Middle frontal gyrus (tissue), 1 donor: ENCODE data around the gene KIAA1210.

ENCODE experiments used
- DNase-seq: peaks from one replicate; pipeline ENCODE4 v3.0.0-alpha.2; 2015; ENCODE audit warnings: low spot score; ENCODE audit errors: extremely low spot score

Gene KIAA1210

GRCh38 chrX:119127650-119128049 lies at the start of gene KIAA1210:
TSS of gene KIAA1210 (minus strand) at chrX:119127812. CDS start at chrX:119123642, 4,170 bp downstream.
- no peak for DNase-seq

GRCh38 chrX:119177278-119177677 lies 49.7 kb upstream of the KIAA1210 start:
- no peak for DNase-seq

DNA sequence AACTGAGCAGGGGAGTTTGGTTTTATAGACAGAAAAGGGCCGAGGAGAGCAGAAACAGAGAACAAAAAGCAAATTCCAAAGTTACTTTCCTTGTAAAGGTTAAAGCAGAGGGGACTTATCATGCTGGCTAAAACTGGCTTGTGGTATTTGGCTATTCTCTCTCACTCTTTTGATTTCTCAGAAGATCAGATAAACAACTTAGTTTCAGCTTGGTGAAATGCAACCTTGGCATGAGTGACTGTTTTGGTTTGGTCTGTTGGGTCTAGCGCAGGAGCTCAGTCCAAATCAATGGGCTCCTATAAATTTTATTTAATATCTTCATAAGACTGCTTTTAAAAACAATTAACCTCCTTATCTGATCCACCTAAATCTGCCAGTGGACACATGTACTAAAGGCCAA lies 47.3 kb upstream of the KIAA1210 start:
- DNase-seq: no peak

GRCh38 chrX:119168104-119168503 lies 40.5 kb upstream of the KIAA1210 start:
- no peak for DNase-seq

- DNase-seq: no peak
These were observed 30.6 kb upstream of the KIAA1210 start for GRCh38 chrX:119158226-119158625.

DNA sequence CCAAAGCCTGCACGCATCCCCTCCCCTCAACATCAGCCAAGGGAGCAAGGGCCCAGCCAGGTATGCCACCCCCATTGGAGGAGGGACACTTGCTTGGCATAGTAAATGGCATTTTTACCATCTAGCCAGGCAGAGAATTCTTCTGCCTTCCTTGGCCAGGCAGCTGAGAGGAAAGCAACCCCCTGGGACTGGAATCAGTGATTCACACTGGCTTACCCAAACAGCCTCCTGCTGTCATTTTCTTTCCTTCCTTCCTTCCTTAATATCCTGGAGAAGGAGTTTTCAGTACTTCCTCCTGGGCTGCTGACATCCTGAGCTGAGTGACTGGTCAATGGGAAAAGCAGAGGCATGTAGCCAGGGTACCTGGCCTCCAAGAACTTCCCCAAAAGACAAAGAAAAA lies 28.6 kb upstream of the KIAA1210 start:
- no peak for DNase-seq

DNA sequence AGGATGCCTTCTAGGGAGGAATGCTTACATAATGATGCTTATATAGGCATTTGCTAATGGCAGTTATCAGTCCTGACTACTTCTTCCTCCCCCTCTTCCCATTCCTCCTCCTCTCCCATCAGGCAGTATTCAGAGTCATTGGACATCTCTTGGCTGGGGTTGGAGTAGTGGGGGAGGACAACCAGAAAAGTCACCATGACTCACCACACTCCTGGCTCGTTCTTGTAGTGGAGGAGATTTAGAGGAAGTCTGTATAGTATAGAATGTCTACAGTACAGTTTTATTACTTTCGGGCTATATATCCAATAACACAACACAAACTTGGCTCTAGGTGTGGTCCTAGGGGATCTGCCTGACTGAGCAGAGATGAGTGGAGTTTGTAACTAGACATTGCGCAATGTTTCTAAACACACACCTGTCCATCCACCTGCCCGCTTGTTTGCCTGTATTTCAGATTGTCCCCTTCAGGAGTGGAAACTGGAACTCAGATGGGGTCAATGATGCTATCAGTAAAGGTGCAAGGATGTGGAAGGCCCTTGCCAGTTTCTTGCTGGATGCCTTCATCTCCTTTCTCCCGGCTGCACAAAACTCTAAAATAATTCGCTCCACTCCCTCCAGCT lies 27.9 kb upstream of the KIAA1210 start:
- DNase-seq: no peak

DNA sequence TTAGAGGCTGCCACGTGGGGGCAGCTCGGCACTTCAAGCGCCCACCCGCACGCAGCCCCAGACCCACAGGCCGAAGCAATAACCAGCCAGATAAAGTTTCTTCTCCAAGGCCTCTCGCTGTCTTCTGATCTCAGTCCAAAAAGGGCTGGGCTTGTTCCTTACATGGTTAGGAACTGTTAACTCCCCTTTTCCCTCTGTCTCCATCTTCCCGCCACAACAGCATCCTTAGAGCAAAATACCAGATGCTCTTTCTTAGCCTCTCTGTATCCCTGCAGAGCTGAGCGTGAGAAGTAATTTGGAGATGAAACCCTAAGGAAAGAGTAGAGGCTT lies 23.4 kb upstream of the KIAA1210 start:
- DNase-seq: no peak

- no peak for DNase-seq
These were observed 22.8 kb upstream of the KIAA1210 start for GRCh38 chrX:119150163-119151050.

- no peak for DNase-seq
These were observed 19.9 kb upstream of the KIAA1210 start for GRCh38 chrX:119147486-119147885.

- DNase-seq: no peak
These were observed 17.6 kb upstream of the KIAA1210 start for GRCh38 chrX:119145241-119145653.

DNA sequence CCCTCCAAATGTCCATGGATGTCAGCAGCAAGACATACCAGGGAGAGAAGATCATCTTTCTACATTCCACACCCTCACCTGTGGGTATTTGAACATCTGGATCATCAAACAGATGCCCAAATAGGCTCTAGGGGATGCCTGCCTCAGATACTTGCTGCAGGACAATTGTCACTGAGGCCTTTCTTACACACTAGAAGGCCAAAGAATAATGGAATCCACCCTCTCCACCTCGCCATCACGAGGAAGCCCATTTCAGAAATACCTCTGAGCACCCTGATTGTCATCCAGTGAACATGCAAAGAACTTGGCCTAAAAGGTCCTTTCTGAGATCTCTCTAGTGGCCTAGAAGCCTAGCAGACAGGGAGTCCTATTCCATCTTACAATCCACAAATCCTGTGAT lies 6.9 kb upstream of the KIAA1210 start:
- no peak for DNase-seq

DNA sequence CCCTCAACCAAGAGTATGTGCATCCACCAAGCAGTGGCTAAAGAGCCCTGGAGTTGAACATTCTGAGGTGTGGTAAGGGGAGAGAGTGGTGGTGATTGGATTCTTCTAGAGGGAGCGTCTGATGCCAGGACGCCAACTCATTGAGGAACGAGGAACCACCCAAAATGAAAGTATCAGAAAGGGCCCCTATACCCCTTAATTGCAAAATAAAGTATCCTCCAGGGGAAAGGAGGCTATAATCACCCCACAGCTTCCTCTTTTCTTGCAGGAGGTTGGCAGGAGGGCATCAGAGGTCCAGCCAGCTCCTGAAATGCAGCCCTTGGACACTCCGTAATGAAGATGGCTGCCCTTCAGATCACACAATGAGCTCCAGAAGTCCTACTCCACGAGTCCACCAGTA lies 5.3 kb upstream of the KIAA1210 start:
- no peak for DNase-seq

DNA sequence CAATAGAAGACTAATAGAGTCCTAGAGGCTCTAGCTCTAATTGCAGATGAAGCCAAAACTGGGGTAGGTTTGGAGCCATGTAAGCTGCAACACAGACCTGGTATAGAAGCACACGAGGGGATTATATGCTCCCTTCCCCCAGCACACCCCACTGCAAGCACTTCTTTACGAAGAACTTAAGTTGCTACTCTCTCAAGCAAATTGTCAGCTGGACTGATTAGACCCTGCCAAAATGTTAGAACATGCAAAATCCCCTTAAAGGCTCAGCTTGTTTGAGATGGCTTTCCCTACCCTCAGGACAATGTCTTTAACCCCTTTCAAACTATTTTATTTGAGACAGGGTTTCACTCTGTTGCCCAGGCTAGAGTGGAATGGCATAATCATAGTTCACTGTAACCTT lies 4.7 kb upstream of the KIAA1210 start:
- no peak for DNase-seq

GRCh38 chrX:119130911-119131310 lies 3.3 kb upstream of the KIAA1210 start:
- DNase-seq: no peak

GRCh38 chrX:119121341-119121740 lies 6.3 kb downstream of the KIAA1210 start:
- DNase-seq: no peak

DNA sequence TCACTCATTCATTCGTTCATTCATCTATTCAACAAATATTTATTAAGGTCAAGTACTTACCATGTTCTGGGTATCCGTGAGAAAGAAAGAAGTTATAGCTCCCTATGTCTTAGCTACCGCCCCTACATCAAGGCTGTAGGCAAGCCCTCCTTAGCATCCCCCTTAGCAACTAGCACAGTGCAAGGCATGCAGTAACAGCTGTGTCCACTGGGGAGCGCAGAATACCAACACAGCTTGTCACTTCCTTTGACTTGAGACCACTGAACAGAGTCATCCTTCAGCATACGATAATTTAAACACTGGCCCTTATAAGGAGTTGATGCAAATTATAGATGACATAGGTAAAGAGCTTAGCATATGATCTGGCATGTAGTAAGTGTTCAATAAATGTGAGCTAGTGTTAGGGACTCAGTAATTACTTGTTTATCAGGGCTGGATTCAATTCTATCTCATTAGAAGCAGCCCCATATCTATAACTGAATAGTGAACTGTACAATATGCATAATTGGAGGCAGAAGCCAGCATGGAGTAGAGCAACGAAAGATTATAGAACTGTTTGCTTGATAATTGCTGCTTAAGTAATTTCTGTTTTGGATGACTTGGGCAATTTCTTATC lies 8.7 kb downstream of the KIAA1210 start:
- DNase-seq: no peak

DNA sequence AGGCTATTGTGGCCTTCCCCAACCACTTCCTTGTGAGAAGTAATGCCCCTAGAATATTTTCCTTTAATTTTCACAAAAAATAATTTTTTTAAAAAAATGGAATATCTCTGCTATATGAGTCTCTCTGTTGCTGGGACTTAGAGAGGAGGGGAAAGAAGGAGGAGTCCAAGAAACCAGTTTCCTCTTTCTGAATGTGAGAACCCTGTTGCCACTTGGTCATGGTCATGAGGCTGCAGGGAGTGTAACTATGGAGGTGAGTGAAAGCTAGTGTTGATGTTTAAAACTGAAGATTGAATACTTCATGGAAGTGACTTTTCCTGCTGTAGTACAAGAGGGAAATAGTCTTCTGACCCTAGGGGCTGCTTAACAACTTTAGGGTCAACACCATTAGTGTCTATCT lies 20.4 kb downstream of the KIAA1210 start:
- DNase-seq: no peak

GRCh38 chrX:119105826-119106225 lies 21.8 kb downstream of the KIAA1210 start:
- DNase-seq: no peak

- no peak for DNase-seq
These were observed 26.4 kb downstream of the KIAA1210 start for GRCh38 chrX:119101168-119101567.

DNA sequence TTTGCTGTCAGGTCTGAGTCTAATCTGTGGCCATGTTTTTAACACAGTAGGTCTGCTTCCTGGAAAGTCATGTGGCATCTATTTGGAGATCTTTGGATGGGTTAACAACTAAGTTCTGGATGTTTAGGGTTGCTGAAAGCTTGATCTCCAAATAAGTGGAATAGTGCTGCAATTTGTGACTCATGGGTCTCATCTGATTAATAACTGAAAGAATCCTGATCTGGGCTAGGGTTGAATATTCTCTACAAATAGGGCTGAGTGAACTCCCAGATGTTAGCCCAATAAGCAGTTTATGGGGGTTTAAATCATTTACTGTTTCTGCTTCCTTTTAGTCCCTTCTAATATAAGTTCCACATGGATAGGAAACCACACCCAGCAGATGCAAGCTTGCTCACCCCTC lies 31.7 kb downstream of the KIAA1210 start:
- DNase-seq: no peak

DNA sequence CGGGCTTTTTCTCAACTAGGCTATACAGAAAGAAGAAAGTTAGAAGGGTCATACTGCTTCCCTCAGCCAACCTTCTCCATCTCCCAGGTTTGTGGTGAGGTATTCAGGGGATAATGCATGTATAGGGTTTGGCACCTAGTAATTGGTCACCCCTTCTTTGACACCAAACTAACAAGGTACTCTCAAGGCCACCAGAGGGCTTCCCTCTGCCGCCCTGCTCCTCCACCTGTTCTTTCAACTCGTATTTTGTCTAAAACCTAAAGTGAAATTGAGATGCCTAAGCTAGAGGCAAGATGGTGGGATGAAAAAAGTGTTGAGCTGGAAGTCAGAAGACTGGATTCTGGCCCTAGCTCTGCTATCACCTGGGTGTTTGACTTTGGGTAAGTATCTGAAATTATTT lies 32.8 kb downstream of the KIAA1210 start:
- no peak for DNase-seq
